ENCODE results near the gene HLA-DMB.
A peak's percentile ranks its signal among the peaks of the same experiment; 100 is the strongest.

Gene HLA-DMB

GRCh38 chr6:32908897-32909296 is 31.9 kb downstream of the HLA-DMB start:
- DNase-seq (ENCODE audit: low read depth in 2 of 2, low spot score in 1 of 2): no peak

- DNase-seq (ENCODE audit: low read depth in 2 of 2, low spot score in 1 of 2): no peak
These were observed 34.3 kb downstream of the HLA-DMB start for GRCh38 chr6:32906539-32906938.

- no peak for DNase-seq (ENCODE audit: low read depth in 2 of 2, low spot score in 1 of 2)
These were observed 35.8 kb downstream of the HLA-DMB start for GRCh38 chr6:32905078-32905477.

GRCh38 chr6:32903952-32904351 is 36.9 kb downstream of the HLA-DMB start:
- no peak for DNase-seq (ENCODE audit: low read depth in 2 of 2, low spot score in 1 of 2)

- no peak for DNase-seq (ENCODE audit: low read depth in 2 of 2, low spot score in 1 of 2)
These were observed 45.9 kb downstream of the HLA-DMB start for GRCh38 chr6:32895006-32895345.

- DNase-seq (ENCODE audit: low read depth in 2 of 2, low spot score in 1 of 2): peak; percentile 91 to 92
These were observed 46.5 kb downstream of the HLA-DMB start for GRCh38 chr6:32894085-32895005.

GRCh38 chr6:32890831-32891230 is 50.0 kb downstream of the HLA-DMB start:
- DNase-seq (ENCODE audit: low read depth in 2 of 2, low spot score in 1 of 2): no peak

- no peak for DNase-seq (ENCODE audit: low read depth in 2 of 2, low spot score in 1 of 2)
These were observed 51.3 kb downstream of the HLA-DMB start for GRCh38 chr6:32889533-32889932.

GRCh38 chr6:32888576-32888975 is 52.3 kb downstream of the HLA-DMB start:
- DNase-seq (ENCODE audit: low read depth in 2 of 2, low spot score in 1 of 2): no peak

- no peak for DNase-seq (ENCODE audit: low read depth in 2 of 2, low spot score in 1 of 2)
These were observed 53.2 kb downstream of the HLA-DMB start for GRCh38 chr6:32887616-32888015.

GRCh38 chr6:32886681-32887383 is 54.0 kb downstream of the HLA-DMB start:
- no peak for DNase-seq (ENCODE audit: low read depth in 2 of 2, low spot score in 1 of 2)

- no peak for DNase-seq (ENCODE audit: low read depth in 2 of 2, low spot score in 1 of 2)
These were observed 55.0 kb downstream of the HLA-DMB start for GRCh38 chr6:32885698-32886286.

All from stimulated activated CD8-positive, alpha-beta memory T cell treated with anti-CD3 and anti-CD28 coated beads, Interleukin-4, amount 100 ng/mL, for 1 hour (primary cell).